HG03025 (cell line): ENCODE data around the gene PFKL.
"Not testable (repeated sequence)": the region's sequence is repeated elsewhere in the genome, so short reads cannot be mapped to it uniquely, and the experiment has no call there.

Experiments used
- ATAC-seq: cut with Tn5 transposase; IDR thresholded peaks from one replicate; pipeline ENCODE4 v1.9.1; 2021; ENCODE audit warnings: mild to moderate bottlenecking, moderate library complexity; ENCODE audit not compliant: unreplicated experiment, low FRiP score

Gene PFKL

GRCh38 chr21:44354775-44355771 is 55.2 kb downstream of the PFKL start:
- ATAC-seq, result no peak

- no peak for ATAC-seq
Observed at GRCh38 chr21:44356160-44356559, 56.3 kb downstream of the PFKL start.

GRCh38 chr21:44356636-44357035 is 56.8 kb downstream of the PFKL start:
- no peak for ATAC-seq

- ATAC-seq, result no peak
Observed at GRCh38 chr21:44357064-44357837, 57.4 kb downstream of the PFKL start.

GRCh38 chr21:44359396-44359795 is 59.5 kb downstream of the PFKL start:
- no peak for ATAC-seq

GRCh38 chr21:44360159-44360558 is 60.3 kb downstream of the PFKL start:
- ATAC-seq, result no peak

- ATAC-seq, result not testable (repeated sequence)
Observed at GRCh38 chr21:44361903-44362302, 62.0 kb downstream of the PFKL start.

GRCh38 chr21:44363278-44363677 is 63.4 kb downstream of the PFKL start:
- ATAC-seq, result no peak

- ATAC-seq, result no peak
Observed at GRCh38 chr21:44364151-44365053, 64.5 kb downstream of the PFKL start.

- no peak for ATAC-seq
Observed at GRCh38 chr21:44365251-44365966, 65.6 kb downstream of the PFKL start.

- ATAC-seq, result no peak
Observed at GRCh38 chr21:44365967-44366585, 66.2 kb downstream of the PFKL start.

- no peak for ATAC-seq
Observed at GRCh38 chr21:44366586-44367211, 66.8 kb downstream of the PFKL start.

GRCh38 chr21:44368711-44369446 is 69.0 kb downstream of the PFKL start:
- no peak for ATAC-seq

GRCh38 chr21:44370027-44370735 is 70.3 kb downstream of the PFKL start:
- no peak for ATAC-seq

- ATAC-seq, result no peak
Observed at GRCh38 chr21:44370786-44371410, 71.0 kb downstream of the PFKL start.

GRCh38 chr21:44371596-44371995 is 71.7 kb downstream of the PFKL start:
- no peak for ATAC-seq

- no peak for ATAC-seq
Observed at GRCh38 chr21:44372616-44373015, 72.8 kb downstream of the PFKL start.
